ENCODE results near the gene STT3B. TPM values are rescaled to one million over a fixed set of nuclear protein-coding genes. Genes with fewer than 3 reads are reported as not detected.

STT3B gene
- total RNA-seq, 1 experiment from 2014 or later: 105 TPM

DNA sequence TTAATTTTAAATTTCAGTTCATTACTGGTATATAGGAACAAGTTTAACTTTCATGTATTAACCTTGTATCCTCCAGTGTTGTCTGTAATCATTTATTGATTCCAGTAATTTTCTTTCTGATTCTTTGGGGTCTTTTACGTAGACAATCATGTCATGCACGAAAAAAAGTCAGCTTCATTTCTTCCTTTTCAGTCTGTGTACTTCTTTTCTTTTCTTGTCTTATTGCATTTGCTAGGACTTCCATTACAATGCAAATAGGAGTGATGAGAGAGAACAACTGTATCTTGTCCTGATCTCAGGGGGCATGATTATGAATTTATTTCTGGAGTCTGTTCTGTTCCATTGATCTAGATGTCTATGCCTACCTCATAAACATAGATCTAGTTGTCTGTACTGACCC lies 56.5 kb downstream of the STT3B start:
- no peaks in the 10 kb centered on the region for H3K27me3 ChIP-seq (ENCODE audit: control insufficient read depth, insufficient read depth, low read length)
- peaks cover 11% of the 10 kb centered on the region; the same call in 1 of the 2 replicates for H3K9me3 ChIP-seq (ENCODE audit: control insufficient read depth, insufficient read depth, low read depth, low read length)
- H3K4me1 ChIP-seq (ENCODE audit: control insufficient read depth, insufficient read depth, low read length): no peaks in the 10 kb centered on the region
- ATAC-seq: no peak
- intact Hi-C loops (cut with micrococcal nuclease; ENCODE audit: unreplicated experiment) (no loop called here), in situ Hi-C loops (cut with HindIII; ENCODE audit: low pct_unique_long_range_greater_than_20kb, low sequenced_read_pairs) (no loop called here)
- BruUV-seq (replicated peaks): no TSS peak
- ChIA-PET CTCF (no interaction called here), POLR2A (no interaction called here)
- no peaks in the 10 kb centered on the region for H3K36me3 ChIP-seq (ENCODE audit: control insufficient read depth, insufficient read depth, low read length)
- H3K4me3 ChIP-seq (ENCODE audit: low read depth in 2 of 2, low read length in 2 of 2): no peak overlapping the region
- no peak for DNase-seq (ENCODE audit: low read depth, low spot score)
- TF ChIP-seq, protein P1, sequence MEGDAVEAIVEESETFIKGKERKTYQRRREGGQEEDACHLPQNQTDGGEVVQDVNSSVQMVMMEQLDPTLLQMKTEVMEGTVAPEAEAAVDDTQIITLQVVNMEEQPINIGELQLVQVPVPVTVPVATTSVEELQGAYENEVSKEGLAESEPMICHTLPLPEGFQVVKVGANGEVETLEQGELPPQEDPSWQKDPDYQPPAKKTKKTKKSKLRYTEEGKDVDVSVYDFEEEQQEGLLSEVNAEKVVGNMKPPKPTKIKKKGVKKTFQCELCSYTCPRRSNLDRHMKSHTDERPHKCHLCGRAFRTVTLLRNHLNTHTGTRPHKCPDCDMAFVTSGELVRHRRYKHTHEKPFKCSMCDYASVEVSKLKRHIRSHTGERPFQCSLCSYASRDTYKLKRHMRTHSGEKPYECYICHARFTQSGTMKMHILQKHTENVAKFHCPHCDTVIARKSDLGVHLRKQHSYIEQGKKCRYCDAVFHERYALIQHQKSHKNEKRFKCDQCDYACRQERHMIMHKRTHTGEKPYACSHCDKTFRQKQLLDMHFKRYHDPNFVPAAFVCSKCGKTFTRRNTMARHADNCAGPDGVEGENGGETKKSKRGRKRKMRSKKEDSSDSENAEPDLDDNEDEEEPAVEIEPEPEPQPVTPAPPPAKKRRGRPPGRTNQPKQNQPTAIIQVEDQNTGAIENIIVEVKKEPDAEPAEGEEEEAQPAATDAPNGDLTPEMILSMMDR (IDR thresholded peaks at IDR 0.05): no peak
- TF ChIP-seq, protein P2, sequence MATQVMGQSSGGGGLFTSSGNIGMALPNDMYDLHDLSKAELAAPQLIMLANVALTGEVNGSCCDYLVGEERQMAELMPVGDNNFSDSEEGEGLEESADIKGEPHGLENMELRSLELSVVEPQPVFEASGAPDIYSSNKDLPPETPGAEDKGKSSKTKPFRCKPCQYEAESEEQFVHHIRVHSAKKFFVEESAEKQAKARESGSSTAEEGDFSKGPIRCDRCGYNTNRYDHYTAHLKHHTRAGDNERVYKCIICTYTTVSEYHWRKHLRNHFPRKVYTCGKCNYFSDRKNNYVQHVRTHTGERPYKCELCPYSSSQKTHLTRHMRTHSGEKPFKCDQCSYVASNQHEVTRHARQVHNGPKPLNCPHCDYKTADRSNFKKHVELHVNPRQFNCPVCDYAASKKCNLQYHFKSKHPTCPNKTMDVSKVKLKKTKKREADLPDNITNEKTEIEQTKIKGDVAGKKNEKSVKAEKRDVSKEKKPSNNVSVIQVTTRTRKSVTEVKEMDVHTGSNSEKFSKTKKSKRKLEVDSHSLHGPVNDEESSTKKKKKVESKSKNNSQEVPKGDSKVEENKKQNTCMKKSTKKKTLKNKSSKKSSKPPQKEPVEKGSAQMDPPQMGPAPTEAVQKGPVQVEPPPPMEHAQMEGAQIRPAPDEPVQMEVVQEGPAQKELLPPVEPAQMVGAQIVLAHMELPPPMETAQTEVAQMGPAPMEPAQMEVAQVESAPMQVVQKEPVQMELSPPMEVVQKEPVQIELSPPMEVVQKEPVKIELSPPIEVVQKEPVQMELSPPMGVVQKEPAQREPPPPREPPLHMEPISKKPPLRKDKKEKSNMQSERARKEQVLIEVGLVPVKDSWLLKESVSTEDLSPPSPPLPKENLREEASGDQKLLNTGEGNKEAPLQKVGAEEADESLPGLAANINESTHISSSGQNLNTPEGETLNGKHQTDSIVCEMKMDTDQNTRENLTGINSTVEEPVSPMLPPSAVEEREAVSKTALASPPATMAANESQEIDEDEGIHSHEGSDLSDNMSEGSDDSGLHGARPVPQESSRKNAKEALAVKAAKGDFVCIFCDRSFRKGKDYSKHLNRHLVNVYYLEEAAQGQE (IDR thresholded peaks at IDR 0.05; ENCODE audit: insufficient read depth in 1 of 2, low read depth in 2 of 2, low read length in 1 of 2): no peak
- TF ChIP-seq POLR2AphosphoS5 (IDR thresholded peaks at IDR 0.05; ENCODE audit: low read depth, low read length) (no peak), TCF7L2 (IDR thresholded peaks at IDR 0.05; ENCODE audit: low read depth, low read length) (no peak), SIN3A (IDR thresholded peaks at IDR 0.05; ENCODE audit: borderline replicate concordance, insufficient read depth, low read depth, low read length) (no peak)
- no peak overlapping the region for H3K27ac ChIP-seq (ENCODE audit: low read length)

DNA sequence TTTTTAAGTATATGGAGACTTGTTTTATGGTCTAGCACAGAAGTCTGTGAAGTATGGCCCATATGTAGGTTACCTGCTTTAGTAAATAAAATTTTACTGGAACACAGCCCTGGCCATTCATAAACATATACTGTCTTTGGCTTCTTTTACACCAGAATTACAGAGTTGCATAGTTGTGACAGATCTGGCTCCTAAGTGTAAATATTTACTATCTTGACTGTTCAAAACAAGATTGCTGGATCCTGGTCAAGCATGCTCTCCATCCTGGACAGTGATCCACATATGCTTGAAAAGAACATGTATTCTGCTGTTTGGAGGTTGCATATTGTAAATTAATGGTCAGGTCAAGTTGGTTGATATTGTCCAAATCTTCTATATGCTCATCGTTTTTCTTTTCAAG lies 57.9 kb downstream of the STT3B start:
- no peaks in the 10 kb centered on the region for H3K36me3 ChIP-seq (ENCODE audit: control insufficient read depth, insufficient read depth, low read length)
- POLR2A ChIA-PET: no interaction called here
- in situ Hi-C loops (cut with HindIII; ENCODE audit: low pct_unique_long_range_greater_than_20kb, low sequenced_read_pairs) (no loop called here), intact Hi-C loops (cut with micrococcal nuclease; ENCODE audit: unreplicated experiment) (no loop called here)
- BruUV-seq (replicated peaks): no TSS peak
- ATAC-seq: no peak
- no peaks in the 10 kb centered on the region for H3K27me3 ChIP-seq (ENCODE audit: control insufficient read depth, insufficient read depth, low read length)
- no peak overlapping the region for H3K4me3 ChIP-seq (ENCODE audit: low read depth in 2 of 2, low read length in 2 of 2)
- H3K27ac ChIP-seq (ENCODE audit: low read length): no peak overlapping the region
- peaks cover 11% of the 10 kb centered on the region; the same call in 1 of the 2 replicates for H3K9me3 ChIP-seq (ENCODE audit: control insufficient read depth, insufficient read depth, low read depth, low read length)
- no peak for TF ChIP-seq SIN3A (IDR thresholded peaks at IDR 0.05; ENCODE audit: borderline replicate concordance, insufficient read depth, low read depth, low read length)
- no peak for TF ChIP-seq TCF7L2 (IDR thresholded peaks at IDR 0.05; ENCODE audit: low read depth, low read length)
- TF ChIP-seq POLR2AphosphoS5 (IDR thresholded peaks at IDR 0.05; ENCODE audit: low read depth, low read length): no peak
- TF ChIP-seq, protein P1 (IDR thresholded peaks at IDR 0.05): no peak
- TF ChIP-seq, protein P2 (IDR thresholded peaks at IDR 0.05; ENCODE audit: insufficient read depth in 1 of 2, low read depth in 2 of 2, low read length in 1 of 2): no peak
- H3K4me1 ChIP-seq (ENCODE audit: control insufficient read depth, insufficient read depth, low read length): no peaks in the 10 kb centered on the region
- DNase-seq (ENCODE audit: low read depth, low spot score): no peak
- CTCF ChIA-PET: no interaction called here

Data from Panc1 (cell line).